Dermis microvascular lymphatic vessel endothelial cell (primary cell): ENCODE measurements around the gene CPOX. TPM values are rescaled to one million over a fixed set of nuclear protein-coding genes. Genes with fewer than 3 reads are reported as not detected.
"Not testable (repeated sequence)": the region's sequence is repeated elsewhere in the genome, so short reads cannot be mapped to it uniquely, and the experiment has no call there.

ENCODE experiments used
- DNase-seq, 2 donors: peaks; one replicate each; pipeline versions ENCODE4 v3.0.0 to v3.0.0-alpha.2; 2010; ENCODE audit warnings: low read depth in 2 of 2
- total RNA-seq: library from RNA; depleted of rRNA; stranded (reverse); fragments of >200 nt; gene quantifications from 2 replicates; pipeline ENCODE4 v1.2.1, GENCODE V29; 2014

The CPOX gene
- total RNA-seq, 1 donor from 2014 or later = 16.6 TPM

- no peak for DNase-seq
Measured at GRCh38 chr3:98563661-98564281, 29.6 kb downstream of the CPOX start.

- no peak for DNase-seq
Measured at GRCh38 chr3:98561727-98562521, 31.5 kb downstream of the CPOX start.

GRCh38 chr3:98560911-98561310 lies 32.5 kb downstream of the CPOX start:
- no peak for DNase-seq

GRCh38 chr3:98559769-98560168 lies 33.6 kb downstream of the CPOX start:
- not testable (repeated sequence) for DNase-seq

- DNase-seq = no peak
Measured at GRCh38 chr3:98558100-98558827, 35.1 kb downstream of the CPOX start.

GRCh38 chr3:98557324-98558010 lies 35.9 kb downstream of the CPOX start:
- DNase-seq = no peak

- DNase-seq = no peak
Measured at GRCh38 chr3:98556164-98557130, 37.0 kb downstream of the CPOX start.

- DNase-seq = no peak
Measured at GRCh38 chr3:98555025-98555379, 38.4 kb downstream of the CPOX start.

- DNase-seq = no peak
Measured at GRCh38 chr3:98554580-98554979, 38.8 kb downstream of the CPOX start.

GRCh38 chr3:98553753-98554152 lies 39.7 kb downstream of the CPOX start:
- no peak for DNase-seq

GRCh38 chr3:98553021-98553563 lies 40.3 kb downstream of the CPOX start:
- no peak for DNase-seq

- DNase-seq = no peak
Measured at GRCh38 chr3:98552232-98553020, 41.0 kb downstream of the CPOX start.

GRCh38 chr3:98551754-98552153 lies 41.7 kb downstream of the CPOX start:
- no peak for DNase-seq

- no peak for DNase-seq
Measured at GRCh38 chr3:98551236-98551635, 42.2 kb downstream of the CPOX start.

GRCh38 chr3:98550833-98551232 lies 42.6 kb downstream of the CPOX start:
- no peak for DNase-seq

- DNase-seq = no peak
Measured at GRCh38 chr3:98548544-98548943, 44.9 kb downstream of the CPOX start.

GRCh38 chr3:98545940-98546339 lies 47.5 kb downstream of the CPOX start:
- no peak for DNase-seq

GRCh38 chr3:98542623-98543022 lies 50.8 kb downstream of the CPOX start:
- DNase-seq = no peak

GRCh38 chr3:98541695-98542094 lies 51.7 kb downstream of the CPOX start:
- no peak for DNase-seq

GRCh38 chr3:98540346-98540745 lies 53.1 kb downstream of the CPOX start:
- DNase-seq = no peak
